HEK293 (cell line): ENCODE results near the gene EIF4B.

ENCODE experiments used
- CTCF ChIA-PET: fragments of 350-600 bp; formaldehyde crosslinking; extraction: SDS; loops from one replicate; lab custom pipeline; 2021; ENCODE audit warnings: antibody characterized with exemption; lab: Yijun Ruan, JAX
- POLR2A ChIA-PET: fragments of 300-600 bp; formaldehyde crosslinking; extraction: SDS; loops from one replicate; lab custom pipeline; 2020; ENCODE audit warnings: antibody characterized with exemption, inconsistent platforms; lab: Yijun Ruan, JAX
- H3K27ac ChIP-seq: fragments of 200-500 bp; sonication (Bioruptor generic); 2 replicates; pipeline ENCODE4 v1.5.1; 2014; ENCODE audit warnings: low read depth, low read length, control low read depth, inconsistent platforms; ENCODE audit errors: extremely low read depth
- H3K36me3 ChIP-seq, 2 experiments: fragments of 200-500 bp in 1 of 2; sonication (Bioruptor generic) in 1 of 2; 1 replicate in 1 of 2; 2 replicates in 1 of 2; pipeline ENCODE4 v1.5.1; 2014 to 2017; ENCODE audit warnings: inconsistent platforms in 2 of 2, low read length in 2 of 2; ENCODE audit not compliant: control insufficient read depth in 2 of 2, insufficient read depth in 1 of 2
- H3K4me1 ChIP-seq: fragments of 200-500 bp; sonication (Bioruptor generic); 2 replicates; pipeline ENCODE4 v1.5.1; 2014; ENCODE audit warnings: mild to moderate bottlenecking, low read length, inconsistent platforms; ENCODE audit not compliant: control insufficient read depth, insufficient read depth
- H3K4me3 ChIP-seq: 2 replicates; pipeline ENCODE4 v1.5.1; 2011; ENCODE audit warnings: low read depth, mild to moderate bottlenecking, control low read depth, low read length, moderate library complexity
- H3K9me3 ChIP-seq: fragments of 200-500 bp; sonication (Bioruptor generic); 2 replicates; pipeline ENCODE4 v1.5.1; 2014; ENCODE audit warnings: low read depth, low read length, inconsistent platforms; ENCODE audit not compliant: control insufficient read depth, insufficient read depth
- BCL11B ChIP-seq: fragments of 450-650 bp; formaldehyde crosslinking; IDR thresholded peaks from 2 replicates; pipeline ENCODE4 v1.5.1; 2016; ENCODE audit warnings: low read depth, missing biosample characterization, missing genetic modification characterization
- GLIS1 ChIP-seq: fragments of 450-650 bp; formaldehyde crosslinking; IDR thresholded peaks from 2 replicates; pipeline ENCODE4 v1.5.1; 2016; ENCODE audit warnings: missing biosample characterization, missing genetic modification characterization
- GLIS2 ChIP-seq: fragments of 450-650 bp; formaldehyde crosslinking; IDR thresholded peaks from 2 replicates; pipeline ENCODE4 v1.5.1; 2016; ENCODE audit warnings: missing biosample characterization, missing genetic modification characterization
- KLF1 ChIP-seq: fragments of 450-650 bp; formaldehyde crosslinking; IDR thresholded peaks from 2 replicates; pipeline ENCODE4 v1.5.1; 2016; ENCODE audit warnings: missing biosample characterization, missing genetic modification characterization
- TCF7L2 ChIP-seq: IDR thresholded peaks from 2 replicates; pipeline ENCODE4 v1.6.1; 2011; ENCODE audit warnings: low read depth, mild to moderate bottlenecking, inconsistent platforms, low read length, moderate library complexity, borderline replicate concordance
- YY1 ChIP-seq: fragments of 450-650 bp; formaldehyde crosslinking; IDR thresholded peaks from 2 replicates; pipeline ENCODE4 v1.5.1; 2018; ENCODE audit warnings: missing biosample characterization, missing genetic modification characterization
- ZFP69B ChIP-seq: fragments of 450-650 bp; formaldehyde crosslinking; IDR thresholded peaks from 2 replicates; pipeline ENCODE4 v1.5.1; 2016; ENCODE audit warnings: missing biosample characterization, missing genetic modification characterization
- ZNF221 ChIP-seq: fragments of 450-650 bp; formaldehyde crosslinking; IDR thresholded peaks from 2 replicates; pipeline ENCODE4 v1.5.1; 2017; ENCODE audit warnings: missing biosample characterization, missing genetic modification characterization, borderline replicate concordance
- ZNF248 ChIP-seq: fragments of 450-650 bp; formaldehyde crosslinking; IDR thresholded peaks from 2 replicates; pipeline ENCODE4 v1.5.1; 2017; ENCODE audit warnings: missing biosample characterization, missing genetic modification characterization
- ZNF362 ChIP-seq: fragments of 450-650 bp; formaldehyde crosslinking; IDR thresholded peaks from 2 replicates; pipeline ENCODE4 v1.5.1; 2016; ENCODE audit warnings: missing biosample characterization, missing genetic modification characterization
- ZNF394 ChIP-seq: fragments of 450-650 bp; formaldehyde crosslinking; IDR thresholded peaks from 2 replicates; pipeline ENCODE4 v1.5.1; 2016; ENCODE audit warnings: missing biosample characterization, missing genetic modification characterization, mild to moderate bottlenecking, moderate library complexity, borderline replicate concordance
- ZNF423 ChIP-seq: fragments of 450-650 bp; formaldehyde crosslinking; IDR thresholded peaks from 2 replicates; pipeline ENCODE4 v1.5.1; 2016; ENCODE audit warnings: missing biosample characterization, missing genetic modification characterization
- ZNF514 ChIP-seq: fragments of 450-650 bp; formaldehyde crosslinking; IDR thresholded peaks from 2 replicates; pipeline ENCODE4 v1.5.1; 2016; ENCODE audit warnings: missing biosample characterization, missing genetic modification characterization
- ZNF521 ChIP-seq: fragments of 450-650 bp; formaldehyde crosslinking; IDR thresholded peaks from 2 replicates; pipeline ENCODE4 v1.5.1; 2017; ENCODE audit warnings: missing biosample characterization, mild to moderate bottlenecking, missing genetic modification characterization
- ZNF529 ChIP-seq: fragments of 450-650 bp; formaldehyde crosslinking; IDR thresholded peaks from 2 replicates; pipeline ENCODE4 v1.5.1; 2017; ENCODE audit warnings: missing genetic modification characterization, missing biosample characterization; ENCODE audit not compliant: insufficient replicate concordance
- ZNF560 ChIP-seq: fragments of 450-650 bp; formaldehyde crosslinking; IDR thresholded peaks from 2 replicates; pipeline ENCODE4 v1.5.1; 2017; ENCODE audit warnings: missing biosample characterization, missing genetic modification characterization, borderline replicate concordance
- ZNF600 ChIP-seq: fragments of 450-650 bp; formaldehyde crosslinking; IDR thresholded peaks from 2 replicates; pipeline ENCODE4 v1.5.1; 2016; ENCODE audit warnings: missing biosample characterization, missing genetic modification characterization
- ZNF624 ChIP-seq: fragments of 450-650 bp; formaldehyde crosslinking; IDR thresholded peaks from 2 replicates; pipeline ENCODE4 v1.5.1; 2017; ENCODE audit warnings: missing biosample characterization, missing genetic modification characterization
- ZNF629 ChIP-seq: fragments of 450-650 bp; formaldehyde crosslinking; IDR thresholded peaks from 2 replicates; pipeline ENCODE4 v1.5.1; 2017; ENCODE audit warnings: missing biosample characterization, missing genetic modification characterization
- ZNF654 ChIP-seq: fragments of 450-650 bp; formaldehyde crosslinking; IDR thresholded peaks from 2 replicates; pipeline ENCODE4 v1.5.1; 2016; ENCODE audit warnings: low read depth, missing biosample characterization, missing genetic modification characterization
- ZNF670 ChIP-seq: fragments of 450-650 bp; formaldehyde crosslinking; IDR thresholded peaks from 2 replicates; pipeline ENCODE4 v1.5.1; 2016; ENCODE audit warnings: missing biosample characterization, missing genetic modification characterization, low read depth
- ZNF677 ChIP-seq: fragments of 450-650 bp; IDR thresholded peaks from 2 replicates; pipeline ENCODE4 v1.5.0; 2018; ENCODE audit warnings: missing biosample characterization, mild to moderate bottlenecking, missing genetic modification characterization, moderate library complexity
- ZNF830 ChIP-seq: fragments of 450-650 bp; IDR thresholded peaks from 2 replicates; pipeline ENCODE4 v1.5.0; 2018; ENCODE audit warnings: missing biosample characterization, missing genetic modification characterization, low read depth, mild to moderate bottlenecking, moderate library complexity
- ZSCAN5A ChIP-seq: fragments of 450-650 bp; formaldehyde crosslinking; IDR thresholded peaks from 2 replicates; pipeline ENCODE4 v1.5.1; 2016; ENCODE audit warnings: missing biosample characterization, missing genetic modification characterization
- ZXDB ChIP-seq: fragments of 450-650 bp; formaldehyde crosslinking; IDR thresholded peaks from 2 replicates; pipeline ENCODE4 v1.5.1; 2016; ENCODE audit warnings: missing biosample characterization, missing genetic modification characterization
- TF ChIP-seq, protein P1 (sequence below): fragments of 450-650 bp; formaldehyde crosslinking; optimal IDR thresholded peaks from 2 replicates; pipeline ENCODE3; 2016; ENCODE audit warnings: missing biosample characterization, mild to moderate bottlenecking, missing genetic modification characterization
- TF ChIP-seq, protein P2 (sequence below): fragments of 450-650 bp; formaldehyde crosslinking; IDR thresholded peaks from 2 replicates; pipeline ENCODE4 v1.5.1; 2016; ENCODE audit warnings: missing biosample characterization, missing genetic modification characterization

The EIF4B gene

GRCh38 chr12:53058674-53059433, 52.6 kb downstream of the EIF4B start:
- Histone ChIP-seq H3K4me3 (no peak overlapping the region), H3K4me1 (peaks cover 6% of the 10 kb centered on the region), H3K36me3 (peaks cover 0 to 31% of the 10 kb centered on the region in 2 experiments; a peak in 1 of 3 replicates), H3K9me3 (no peaks in the 10 kb centered on the region), H3K27ac (no peak overlapping the region)
- ChIA-PET POLR2A (interaction anchor here (0.6 kb wide), 1 partner anchor 175 kb away, joined by 6 read pairs; no protein-coding TSS in a partner anchor), CTCF (interaction anchor here (1.3 kb wide), 1 partner anchor 40 kb away, joined by 4 read pairs; no protein-coding TSS in a partner anchor)
- no peak for TF ChIP-seq YY1 (tag by site-specific recombination)
- peak; percentile 51; the same call in 1 of the 2 replicates for TF ChIP-seq GLIS2 (tag by site-specific recombination)
- peak; percentile 90 for TF ChIP-seq GLIS1 (tag by site-specific recombination)

DNA sequence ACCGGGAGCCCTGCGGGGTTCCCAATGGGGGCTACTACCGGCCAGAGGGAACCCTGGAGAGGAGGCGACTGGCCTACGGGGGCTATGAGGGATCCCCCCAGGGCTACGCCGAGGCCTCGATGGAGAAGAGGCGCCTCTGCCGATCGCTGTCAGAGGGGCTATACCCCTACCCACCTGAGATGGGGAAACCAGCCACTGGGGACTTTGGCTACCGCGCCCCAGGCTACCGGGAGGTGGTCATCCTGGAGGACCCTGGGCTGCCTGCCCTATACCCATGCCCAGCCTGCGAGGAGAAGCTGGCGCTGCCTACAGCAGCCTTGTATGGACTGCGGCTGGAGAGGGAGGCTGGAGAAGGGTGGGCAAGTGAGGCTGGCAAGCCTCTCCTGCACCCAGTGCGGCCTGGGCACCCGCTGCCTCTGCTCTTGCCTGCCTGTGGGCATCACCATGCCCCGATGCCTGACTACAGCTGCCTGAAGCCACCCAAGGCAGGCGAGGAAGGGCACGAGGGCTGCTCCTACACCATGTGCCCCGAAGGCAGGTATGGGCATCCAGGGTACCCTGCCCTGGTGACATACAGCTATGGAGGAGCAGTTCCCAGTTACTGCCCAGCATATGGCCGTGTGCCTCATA, 53.3 kb downstream of the EIF4B start:
- ChIA-PET CTCF (interaction anchor here (1.3 kb wide), 1 partner anchor 39 kb away, joined by 4 read pairs; no protein-coding TSS in a partner anchor), POLR2A (interaction anchor here (0.6 to 1.1 kb wide), 2 partner anchors 20 to 176 kb away, joined by 4 to 6 read pairs; partner anchors contain the start of gene SPRYD3)
- Histone ChIP-seq H3K9me3 (no peaks in the 10 kb centered on the region), H3K4me1 (peaks cover 6% of the 10 kb centered on the region), H3K27ac (no peak overlapping the region), H3K4me3 (no peak overlapping the region), H3K36me3 (peaks cover 0 to 38% of the 10 kb centered on the region in 2 experiments; a peak in 1 of 3 replicates)
- TF ChIP-seq ZXDB (tag by site-specific recombination): no peak
- no peak for TF ChIP-seq BCL11B
- TF ChIP-seq, protein P1, sequence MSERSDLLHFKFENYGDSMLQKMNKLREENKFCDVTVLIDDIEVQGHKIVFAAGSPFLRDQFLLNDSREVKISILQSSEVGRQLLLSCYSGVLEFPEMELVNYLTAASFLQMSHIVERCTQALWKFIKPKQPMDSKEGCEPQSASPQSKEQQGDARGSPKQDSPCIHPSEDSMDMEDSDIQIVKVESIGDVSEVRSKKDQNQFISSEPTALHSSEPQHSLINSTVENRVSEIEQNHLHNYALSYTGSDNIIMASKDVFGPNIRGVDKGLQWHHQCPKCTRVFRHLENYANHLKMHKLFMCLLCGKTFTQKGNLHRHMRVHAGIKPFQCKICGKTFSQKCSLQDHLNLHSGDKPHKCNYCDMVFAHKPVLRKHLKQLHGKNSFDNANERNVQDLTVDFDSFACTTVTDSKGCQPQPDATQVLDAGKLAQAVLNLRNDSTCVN (tag by site-specific recombination): no peak
- no peak for TF ChIP-seq ZNF514 (tag by site-specific recombination)
- TF ChIP-seq ZNF248: no peak
- TF ChIP-seq ZNF677 (tag by site-specific recombination): no peak
- TF ChIP-seq ZNF529 (tag by site-specific recombination): no peak
- TF ChIP-seq TCF7L2: no peak
- TF ChIP-seq ZNF654: no peak
- TF ChIP-seq ZNF560 (tag by site-specific recombination): no peak
- TF ChIP-seq, protein P2, sequence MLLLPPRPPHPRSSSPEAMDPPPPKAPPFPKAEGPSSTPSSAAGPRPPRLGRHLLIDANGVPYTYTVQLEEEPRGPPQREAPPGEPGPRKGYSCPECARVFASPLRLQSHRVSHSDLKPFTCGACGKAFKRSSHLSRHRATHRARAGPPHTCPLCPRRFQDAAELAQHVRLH (tag by site-specific recombination): no peak
- no peak for TF ChIP-seq KLF1
- no peak for TF ChIP-seq ZNF423

DNA sequence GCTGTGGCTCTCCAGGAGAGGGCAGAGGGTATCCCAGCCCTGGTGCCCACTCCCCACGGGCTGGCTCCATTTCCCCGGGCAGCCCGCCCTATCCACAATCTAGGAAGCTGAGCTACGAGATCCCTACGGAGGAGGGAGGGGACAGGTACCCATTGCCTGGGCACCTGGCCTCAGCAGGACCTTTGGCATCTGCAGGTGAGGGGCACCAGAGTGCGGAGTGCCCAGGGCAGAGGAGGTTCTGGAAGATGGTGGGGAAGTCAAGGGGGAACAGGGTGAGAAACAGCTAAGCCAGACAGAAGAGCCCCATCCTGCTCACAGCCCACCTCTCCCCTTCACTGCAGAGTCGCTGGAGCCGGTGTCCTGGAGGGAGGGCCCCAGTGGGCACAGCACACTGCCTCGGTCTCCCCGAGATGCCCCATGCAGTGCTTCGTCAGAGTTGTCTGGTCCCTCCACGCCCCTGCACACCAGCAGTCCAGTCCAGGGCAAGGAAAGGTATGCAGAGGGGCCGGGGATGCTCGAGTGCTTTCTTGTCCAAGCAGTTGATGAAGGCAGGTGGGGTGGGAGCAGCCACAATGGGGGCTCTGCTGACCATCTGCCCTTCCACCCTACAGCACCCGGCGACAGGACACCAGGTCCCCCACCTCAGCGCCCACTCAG, 53.9 kb downstream of the EIF4B start:
- H3K4me3 ChIP-seq: no peak overlapping the region
- peaks cover 0 to 44% of the 10 kb centered on the region in 2 experiments; a peak in 1 of 3 replicates for H3K36me3 ChIP-seq
- H3K9me3 ChIP-seq: no peaks in the 10 kb centered on the region
- ChIA-PET CTCF (interaction anchor here (1.3 kb wide), 1 partner anchor 39 kb away, joined by 4 read pairs; no protein-coding TSS in a partner anchor), POLR2A (interaction anchor here (1.1 to 1.7 kb wide), 2 partner anchors 19 to 37 kb away, joined by 4 read pairs; partner anchors contain the start of genes IGFBP6 and SPRYD3)
- peaks cover 6% of the 10 kb centered on the region for H3K4me1 ChIP-seq
- no peak overlapping the region for H3K27ac ChIP-seq
- no peak for TF ChIP-seq ZNF830 (tag by site-specific recombination)
- TF ChIP-seq ZFP69B (tag by site-specific recombination): no peak
- TF ChIP-seq ZNF670 (tag by site-specific recombination): no peak
- TF ChIP-seq ZNF629 (tag by site-specific recombination): no peak
- no peak for TF ChIP-seq ZNF221 (tag by site-specific recombination)
- TF ChIP-seq ZNF624 (tag by site-specific recombination): no peak
- no peak for TF ChIP-seq ZNF394
- no peak for TF ChIP-seq ZNF362
- no peak for TF ChIP-seq ZSCAN5A (tag by site-specific recombination)
- TF ChIP-seq ZNF521 (tag by site-specific recombination): no peak
- TF ChIP-seq ZNF600 (tag by site-specific recombination): no peak
